WTC11 (cell line): Measurements from ENCODE around the gene CLEC2B.

Source experiments
- CTCF ChIP-seq: fragments of 200-600 bp; IDR thresholded peaks from 2 replicates; pipeline ENCODE4 v1.8.0; 2022; ENCODE audit warnings: antibody characterized with exemption
- ZSCAN18 ChIP-seq: fragments of 250-450 bp; sonication (Bioruptor Pico); IDR thresholded peaks from 2 replicates; pipeline ENCODE4 v2.1.2; 2022; ENCODE audit warnings: mild to moderate bottlenecking, moderate library complexity

GRCh38 chr12:9858135-9858534 is 11.0 kb downstream of the CLEC2B start:
- TF ChIP-seq ZSCAN18 (CRISPR knock-in tag) (no peak), CTCF (no peak)
